Skin epidermis (tissue), 12 donors: Measurements from ENCODE around the gene PRKG1.
A peak's percentile ranks its signal among the peaks of the same experiment; 100 is the strongest.

ENCODE experiments used
- H3K27ac ChIP-seq, 21 experiments: fragments of 200-600 bp; sonication (generic) in 11 of 21; one replicate each; pipeline ENCODE4 v1.5.0; 2020; ENCODE audit warnings: mild to moderate bottlenecking in 3 of 21, inconsistent platforms in 2 of 21, moderate library complexity in 2 of 21
- H3K4me3 ChIP-seq, 7 experiments: fragments of 200-600 bp; sonication (generic) in 2 of 7; one replicate each; pipeline ENCODE4 v1.5.0; 2020; ENCODE audit warnings: inconsistent platforms in 2 of 7, mild to moderate bottlenecking in 2 of 7, moderate library complexity in 1 of 7

The PRKG1 gene

DNA sequence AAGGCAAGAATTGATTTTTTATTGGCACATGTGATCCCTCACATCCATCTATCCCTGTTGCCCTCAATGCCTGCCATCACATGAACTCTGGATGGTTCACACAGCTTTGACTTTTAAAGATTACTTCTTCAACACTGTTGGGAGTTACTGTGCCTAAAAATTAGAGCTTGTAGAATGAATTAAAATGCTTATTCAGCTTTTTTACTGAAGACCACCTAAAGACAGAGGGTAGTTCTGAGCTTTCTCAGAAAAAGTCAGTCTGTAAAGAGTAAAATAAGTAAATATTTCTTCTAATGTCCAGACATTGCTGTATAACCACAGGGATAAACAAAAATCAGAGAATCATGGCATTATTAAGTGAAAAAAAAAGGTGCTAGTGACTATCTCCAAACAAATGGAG lies 718.4 kb downstream of the PRKG1 start:
- H3K4me3 ChIP-seq = no peak overlapping the region
- H3K27ac ChIP-seq = no peak overlapping the region

DNA sequence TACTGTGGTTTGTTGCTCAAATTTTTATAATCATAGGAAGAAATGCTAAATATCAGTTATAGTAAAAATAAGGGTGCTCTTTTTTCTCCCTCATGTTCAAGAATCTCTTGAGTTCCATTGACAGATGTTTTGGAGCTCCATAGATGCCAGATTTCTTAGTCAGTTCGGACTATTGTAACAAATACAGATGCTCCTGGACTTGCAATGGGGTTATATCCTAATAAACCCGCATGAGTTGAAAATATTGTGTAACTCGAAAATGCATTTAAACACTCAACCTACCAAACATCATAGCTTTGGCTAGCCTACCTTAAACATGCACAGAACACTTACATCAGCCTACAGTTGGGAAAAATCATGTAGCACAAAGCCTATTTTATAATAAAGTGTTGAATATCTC lies 725.8 kb downstream of the PRKG1 start:
- Histone ChIP-seq H3K4me3 (no peak overlapping the region), H3K27ac (no peak overlapping the region)

DNA sequence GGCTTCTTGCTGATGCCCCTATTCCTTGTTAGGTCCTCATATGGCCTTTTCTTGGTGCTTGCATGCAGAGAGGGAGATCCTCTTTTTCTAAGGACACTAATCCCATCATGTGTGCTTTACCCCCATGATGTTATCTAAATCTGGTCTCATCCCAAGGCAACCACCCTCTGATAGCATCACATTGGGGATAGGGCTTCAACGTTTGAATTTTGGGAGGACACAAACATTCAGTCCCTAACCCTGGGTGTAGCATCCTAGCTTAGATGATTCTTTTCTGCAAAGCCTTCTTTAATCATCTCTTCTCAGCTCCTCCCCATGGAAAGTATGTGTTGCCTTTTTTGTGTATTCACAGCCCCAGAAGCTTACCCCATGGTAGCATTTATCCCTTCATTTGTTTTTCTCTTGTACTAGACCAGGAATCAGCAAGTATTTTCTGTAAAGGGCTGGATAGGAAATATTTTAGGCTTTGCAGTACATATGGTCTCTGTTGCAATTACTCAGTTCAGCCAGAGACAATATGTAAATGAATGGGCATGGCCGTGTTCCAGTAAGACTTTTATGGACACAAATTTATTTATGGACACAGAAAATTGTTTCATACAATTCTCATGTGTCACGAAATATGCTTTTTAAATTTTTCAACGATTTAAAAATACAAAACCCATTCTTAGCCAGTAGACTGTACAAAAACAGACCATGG lies 726.6 kb downstream of the PRKG1 start:
- H3K4me3 ChIP-seq = no peak overlapping the region
- no peak overlapping the region for H3K27ac ChIP-seq

DNA sequence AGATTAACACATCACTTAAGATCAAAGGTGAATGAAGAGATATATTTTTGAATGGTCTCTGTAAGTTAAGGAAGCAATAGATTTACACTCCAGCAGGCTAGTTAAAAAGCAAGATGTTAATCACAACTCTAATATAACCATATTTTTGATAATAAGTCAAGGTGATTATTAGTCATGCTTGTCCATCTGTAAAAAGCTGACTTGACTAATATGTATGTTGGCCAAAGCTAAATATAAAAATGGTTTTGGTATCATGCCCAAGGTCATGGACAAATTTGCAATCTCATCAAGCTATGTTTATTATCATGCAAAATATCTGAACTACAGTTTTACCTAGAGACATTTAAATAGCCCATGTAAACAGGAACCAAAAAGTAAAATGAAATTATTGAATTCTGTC lies 727.7 kb downstream of the PRKG1 start:
- Histone ChIP-seq H3K4me3 (no peak overlapping the region), H3K27ac (no peak overlapping the region)

DNA sequence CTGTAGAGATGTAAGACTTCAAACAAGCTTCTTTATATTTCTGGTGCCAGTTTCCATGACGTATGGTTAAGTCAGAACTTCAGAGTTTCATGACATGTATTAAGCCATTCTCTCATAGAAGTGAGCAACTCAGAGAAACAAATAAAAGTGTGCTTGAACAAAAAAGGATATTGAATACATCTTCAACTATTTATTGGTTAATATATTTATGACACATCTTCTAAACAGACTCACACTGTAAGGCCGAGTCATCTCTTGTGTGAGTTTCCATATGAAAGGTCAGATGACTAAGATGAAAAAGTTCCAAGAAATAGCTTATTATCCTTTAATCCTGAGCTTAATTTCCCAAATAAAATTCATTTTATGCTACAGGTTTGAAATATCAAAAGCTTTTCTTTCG lies 730.6 kb downstream of the PRKG1 start:
- Histone ChIP-seq H3K27ac (no peak overlapping the region), H3K4me3 (no peak overlapping the region)

DNA sequence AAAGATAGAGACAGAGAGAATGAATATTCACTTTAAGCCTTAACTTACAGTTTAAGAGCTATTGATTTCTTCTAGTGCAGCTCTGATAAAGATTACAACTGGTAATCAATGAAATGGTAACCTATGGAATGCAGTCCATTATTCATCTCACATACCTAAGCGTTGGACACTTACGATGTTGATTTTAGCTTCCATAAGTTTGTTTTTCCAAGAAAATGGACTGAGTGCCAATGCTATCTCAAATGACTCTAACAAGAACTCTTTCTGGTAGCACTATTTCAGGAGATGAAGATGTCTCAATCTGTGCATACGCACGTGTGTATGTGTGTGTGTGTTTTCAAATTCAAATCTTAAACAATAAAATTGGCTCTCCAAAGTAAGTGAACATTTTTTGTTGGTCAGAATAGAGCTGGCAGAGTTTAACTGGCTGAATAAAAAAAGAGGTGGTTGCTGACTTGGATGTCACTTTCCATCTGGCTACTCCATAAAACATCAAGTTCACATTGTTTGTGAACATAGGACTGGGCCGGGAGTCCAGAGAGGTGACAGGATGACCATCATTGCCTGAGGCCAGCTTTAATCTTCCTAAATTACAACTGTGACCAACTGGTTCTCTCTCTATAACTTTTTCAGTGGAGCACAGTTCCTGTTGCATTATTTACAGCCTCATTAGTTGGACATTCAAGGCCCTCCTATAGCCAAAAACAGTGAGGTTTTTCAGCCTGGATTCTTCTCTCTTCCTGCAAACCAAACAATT lies 732.0 kb downstream of the PRKG1 start:
- no peak overlapping the region for H3K4me3 ChIP-seq
- no peak overlapping the region for H3K27ac ChIP-seq

DNA sequence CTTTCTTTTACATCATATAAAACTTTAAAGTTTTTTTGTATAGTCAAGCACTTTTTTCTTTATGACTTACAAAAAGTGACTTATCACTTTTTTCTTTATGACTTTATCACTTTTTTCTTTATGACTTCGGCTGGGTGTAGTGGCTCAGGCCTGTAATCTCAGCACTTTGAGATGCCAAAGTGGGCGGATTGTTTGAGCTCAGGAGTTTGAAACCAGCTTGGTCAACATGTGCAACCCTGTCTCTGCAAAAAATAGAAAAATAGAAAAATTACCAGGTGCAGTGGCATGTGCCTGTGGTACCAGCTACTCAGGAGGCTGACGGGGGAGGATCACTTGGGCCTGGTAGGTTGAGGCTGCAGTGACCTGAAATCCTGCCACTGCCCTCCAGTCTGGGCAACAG lies 733.9 kb downstream of the PRKG1 start:
- Histone ChIP-seq H3K27ac (no peak overlapping the region), H3K4me3 (no peak overlapping the region)

DNA sequence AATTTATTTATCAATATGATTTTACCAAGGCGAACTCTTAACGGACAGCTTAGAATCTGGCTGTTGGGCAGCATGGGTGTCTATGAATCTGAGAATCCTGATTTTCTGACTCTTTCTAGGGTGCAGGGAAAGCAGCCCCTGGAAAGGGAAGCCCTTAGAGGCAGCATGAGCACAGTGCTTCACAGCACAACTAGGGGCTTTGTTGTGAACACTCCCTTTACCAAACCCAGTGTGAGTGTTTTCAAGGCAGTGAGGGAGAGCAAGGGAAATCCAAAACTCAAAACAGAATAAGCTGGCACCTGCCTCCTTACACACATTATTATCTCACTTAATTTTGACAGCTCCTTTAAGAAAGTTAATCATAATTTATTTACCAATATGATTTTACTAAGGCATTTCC lies 741.4 kb downstream of the PRKG1 start:
- Histone ChIP-seq H3K27ac (no peak overlapping the region), H3K4me3 (no peak overlapping the region)

DNA sequence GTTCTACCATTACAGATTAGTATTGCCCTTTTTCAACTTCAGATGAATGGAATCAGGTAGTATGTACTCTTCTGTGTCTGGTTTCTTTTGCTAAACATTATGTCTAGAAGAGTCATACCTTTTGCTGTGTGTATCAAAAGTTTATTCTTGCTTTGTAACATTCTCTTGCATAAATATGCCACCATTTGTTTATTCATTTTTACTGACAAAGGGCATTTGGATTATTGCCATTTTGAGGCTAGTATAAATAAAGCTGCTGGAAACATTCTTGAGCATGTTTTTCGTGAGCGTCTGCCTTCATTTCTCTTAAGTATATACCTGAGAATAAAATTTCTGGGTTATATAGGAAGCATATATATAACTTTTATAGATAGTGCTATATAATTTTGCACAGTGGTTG lies 746.8 kb downstream of the PRKG1 start:
- Histone ChIP-seq H3K4me3 (no peak overlapping the region), H3K27ac (no peak overlapping the region)

DNA sequence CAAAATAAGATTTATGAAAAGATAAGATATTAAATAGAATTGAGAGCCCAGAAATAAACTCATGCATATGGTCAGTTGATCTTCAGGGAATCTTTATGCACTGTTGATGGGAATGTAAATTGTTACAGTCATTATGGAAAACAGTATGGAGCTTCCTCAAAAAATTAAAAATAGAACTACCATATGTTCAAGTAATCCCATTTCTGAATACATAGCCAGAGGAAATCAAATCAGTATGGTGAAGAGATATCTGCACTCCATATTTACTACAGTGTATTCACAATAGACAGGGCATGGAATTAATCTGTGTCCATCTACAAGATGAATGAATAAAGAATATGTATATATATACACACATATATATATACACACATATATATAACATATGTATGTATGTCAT lies 747.5 kb downstream of the PRKG1 start:
- no peak overlapping the region for H3K4me3 ChIP-seq

DNA sequence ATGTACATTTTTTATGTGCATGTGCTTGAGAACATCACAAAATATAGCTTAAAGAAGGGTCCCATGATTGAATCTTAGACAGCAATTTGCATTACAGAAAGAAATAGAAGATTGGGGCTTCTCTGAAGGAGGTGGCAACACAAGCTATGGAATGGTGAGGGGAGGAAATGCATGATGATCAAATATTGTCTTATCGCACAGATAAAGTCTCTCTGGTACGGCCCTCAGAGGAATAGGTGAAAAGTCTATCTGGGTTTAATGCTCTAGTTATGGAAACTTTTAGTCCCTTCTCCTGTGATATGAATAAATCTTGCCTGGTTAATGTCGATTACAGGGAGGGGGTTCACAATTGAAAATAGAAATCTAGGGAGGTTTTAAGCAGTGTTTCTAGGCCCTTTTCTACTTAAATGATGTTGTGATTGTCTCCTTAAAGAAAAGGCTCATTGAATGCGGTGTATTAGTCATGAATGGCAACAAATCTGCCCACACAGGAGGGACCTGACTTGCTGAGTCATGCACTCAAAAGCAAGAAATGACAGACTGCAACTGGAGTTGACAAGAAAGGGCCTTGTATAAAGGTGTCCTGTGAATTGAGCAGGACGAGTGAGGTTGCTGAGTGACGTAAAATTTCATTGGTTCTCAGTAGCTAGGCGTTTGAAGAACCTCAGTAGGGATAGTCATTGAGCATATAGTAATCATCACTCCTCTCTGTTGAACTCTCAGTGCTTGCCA lies 758.5 kb downstream of the PRKG1 start:
- no peak overlapping the region for H3K4me3 ChIP-seq
- peak overlapping the region in 1 of 21 experiments; percentile 8 for H3K27ac ChIP-seq

More for the DNA sequence above, 747.5 kb downstream of the PRKG1 start:
- no peak overlapping the region for H3K27ac ChIP-seq

DNA sequence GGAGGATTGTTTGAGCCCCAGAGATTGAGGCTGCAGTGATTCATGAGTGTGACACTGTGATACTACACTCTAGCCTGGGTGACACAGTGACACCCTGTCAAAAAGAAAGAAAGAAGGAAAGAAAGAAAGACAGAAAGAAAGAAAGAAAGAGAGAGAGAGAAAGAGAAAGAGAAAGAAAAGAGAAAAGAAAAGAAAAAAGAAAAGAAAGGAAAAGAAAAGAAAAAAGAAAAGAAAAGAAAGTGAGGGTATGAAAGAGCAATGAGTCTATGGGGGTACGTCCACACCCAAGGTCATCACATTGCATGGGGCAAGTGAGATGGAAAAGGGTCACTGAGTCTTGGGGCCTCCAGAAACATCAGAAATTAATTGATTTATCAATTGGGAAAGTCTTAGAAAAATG lies 760.3 kb downstream of the PRKG1 start:
- Histone ChIP-seq H3K4me3 (no peak overlapping the region), H3K27ac (no peak overlapping the region)

DNA sequence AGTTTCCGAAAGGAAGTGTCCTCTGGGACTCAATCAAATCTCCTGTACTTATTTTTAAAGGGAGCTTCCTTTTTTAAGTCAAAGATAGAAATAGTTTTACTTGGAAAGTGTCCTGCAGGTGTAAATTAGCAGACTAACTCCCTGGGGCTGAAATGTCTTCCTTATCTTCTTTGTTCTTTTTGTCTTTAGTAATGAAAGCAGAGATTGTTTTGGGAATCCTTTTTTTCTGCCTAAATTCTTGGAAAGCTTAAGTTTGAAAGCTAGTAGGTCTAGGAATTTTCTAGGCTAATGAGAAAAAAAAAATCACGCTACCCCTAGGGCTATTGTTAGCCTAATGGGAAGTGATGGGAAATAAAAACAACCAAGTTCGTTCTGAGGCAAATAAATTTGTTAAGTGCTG lies 764.2 kb downstream of the PRKG1 start:
- H3K27ac ChIP-seq = no peak overlapping the region
- no peak overlapping the region for H3K4me3 ChIP-seq

DNA sequence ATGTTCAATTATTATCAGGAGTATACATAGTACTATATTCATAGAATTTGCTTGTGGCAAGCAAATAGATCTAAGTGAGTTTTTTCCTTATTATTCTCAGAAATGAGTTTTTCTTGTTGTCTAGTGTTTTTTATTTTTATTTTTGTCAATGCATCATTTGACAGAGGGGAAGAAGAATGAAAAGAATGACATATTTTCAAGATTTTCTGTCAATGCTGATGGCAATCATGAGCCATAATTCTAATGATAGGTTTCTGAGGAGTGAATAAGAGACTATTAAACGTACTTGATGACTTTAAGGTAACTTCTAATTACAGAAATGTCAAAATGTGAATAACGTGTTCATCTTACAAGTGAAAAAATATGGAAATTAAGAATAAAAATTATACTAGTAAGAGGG lies 769.7 kb downstream of the PRKG1 start:
- Histone ChIP-seq H3K4me3 (no peak overlapping the region), H3K27ac (no peak overlapping the region)

DNA sequence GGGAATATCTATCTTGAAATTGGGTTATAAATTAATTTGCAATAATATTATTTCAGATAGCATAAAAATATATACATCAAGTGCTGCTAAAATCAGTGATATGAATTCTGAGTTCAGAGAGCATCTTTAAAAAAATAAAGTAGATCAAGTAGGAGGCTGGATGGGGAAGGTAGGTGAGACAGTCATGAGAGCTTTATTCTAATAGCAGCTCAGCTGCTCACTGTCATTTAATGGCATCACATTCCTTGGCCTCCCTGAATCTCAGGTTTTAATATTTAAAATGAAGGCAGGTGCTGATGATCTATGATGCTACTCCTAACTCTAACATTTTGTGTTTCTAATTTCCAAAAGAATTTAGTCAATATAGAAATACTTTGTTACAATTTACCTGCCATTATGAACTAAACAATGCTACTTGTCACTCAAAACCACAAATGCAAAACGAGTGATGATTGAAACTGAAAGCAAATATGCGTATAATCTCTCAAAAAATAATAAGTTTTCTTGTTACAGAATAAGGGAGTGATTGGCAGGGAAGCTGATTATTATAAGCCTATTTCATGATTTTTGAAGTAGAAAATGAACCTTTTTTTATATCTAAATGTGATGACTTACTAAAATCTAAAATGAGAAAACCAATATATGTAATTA lies 772.7 kb downstream of the PRKG1 start:
- Histone ChIP-seq H3K4me3 (no peak overlapping the region), H3K27ac (no peak overlapping the region)

DNA sequence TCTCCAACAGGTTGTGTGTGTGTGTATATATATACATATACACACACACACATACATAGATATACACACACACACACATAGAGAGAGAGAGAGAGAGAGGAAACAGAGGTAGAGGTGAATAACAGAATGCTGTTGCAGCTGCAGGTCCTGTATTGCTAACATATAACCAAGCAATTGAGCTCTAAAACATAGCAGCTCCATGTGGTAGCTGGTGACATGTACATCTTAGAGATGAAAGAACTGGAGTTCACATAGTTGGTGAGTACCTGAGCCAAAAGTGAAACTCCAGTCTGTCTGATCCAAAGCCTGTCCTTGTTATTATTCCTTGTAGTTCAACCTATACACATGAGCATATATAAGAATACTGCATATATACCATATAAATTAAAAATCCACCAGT lies 778.0 kb downstream of the PRKG1 start:
- Histone ChIP-seq H3K27ac (no peak overlapping the region), H3K4me3 (no peak overlapping the region)

DNA sequence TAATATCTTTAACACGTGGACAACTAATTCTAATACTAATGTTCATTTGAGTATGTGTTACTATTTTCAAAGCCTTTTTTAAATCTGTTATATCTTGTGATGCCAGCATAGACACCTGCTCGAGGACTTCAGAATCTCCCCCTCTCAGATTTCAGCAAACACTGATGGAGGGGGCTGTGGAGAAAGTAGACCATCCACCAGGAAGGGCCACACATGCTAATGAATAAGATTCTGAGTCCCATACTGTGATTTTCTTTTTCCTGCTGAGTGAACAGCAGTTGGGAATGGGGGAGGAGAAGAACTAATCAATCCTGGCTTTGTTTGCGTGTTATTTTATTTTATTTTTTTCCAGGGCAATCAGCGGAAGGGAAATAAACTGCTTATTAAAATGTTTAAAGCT lies 783.0 kb downstream of the PRKG1 start:
- Histone ChIP-seq H3K27ac (no peak overlapping the region), H3K4me3 (no peak overlapping the region)

DNA sequence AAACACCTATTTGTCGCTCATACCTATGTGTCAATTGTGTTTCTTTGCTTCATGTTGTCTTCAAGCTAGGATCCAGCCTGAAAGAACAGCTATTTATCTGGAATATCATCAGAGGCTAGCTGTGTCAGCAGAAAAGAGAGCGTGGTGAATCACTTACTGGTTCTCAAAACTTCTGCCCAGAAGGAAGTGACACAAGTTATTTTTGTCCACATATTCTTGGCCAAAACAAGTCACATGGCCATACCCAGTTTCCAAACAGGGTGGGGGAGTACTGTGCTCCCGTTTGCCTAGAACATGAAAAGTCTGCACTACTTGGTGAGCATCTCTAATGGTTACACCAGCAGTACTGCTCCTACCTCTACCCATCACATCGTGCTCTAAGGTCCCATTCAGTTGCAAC lies 786.0 kb downstream of the PRKG1 start:
- H3K27ac ChIP-seq = peak overlapping the region in 5 of 21 experiments; percentile 1 to 45 (median 12)

DNA sequence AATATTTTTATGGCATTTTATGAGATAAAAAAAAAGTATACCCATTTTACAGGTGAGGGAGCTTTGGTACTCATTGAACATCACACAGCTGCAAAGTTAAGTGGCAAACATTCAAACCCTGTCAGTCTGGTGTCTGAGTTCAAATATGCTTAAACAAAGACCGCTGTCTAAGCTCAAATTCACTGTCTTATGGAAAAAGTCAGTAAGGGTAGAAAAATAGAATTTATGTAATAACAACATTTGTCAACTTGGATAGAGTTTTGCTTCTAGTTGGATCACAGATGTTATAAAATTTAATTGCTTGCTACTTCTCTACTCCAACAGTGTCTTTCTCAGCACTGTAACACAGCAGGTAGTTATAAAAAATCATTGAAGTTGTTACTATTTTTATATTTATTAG lies 786.8 kb downstream of the PRKG1 start:
- peak overlapping the region in 4 of 21 experiments; percentile 1 to 24 (median 18) for H3K27ac ChIP-seq
- H3K4me3 ChIP-seq = no peak overlapping the region

More for the DNA sequence above, 786.0 kb downstream of the PRKG1 start:
- H3K4me3 ChIP-seq = no peak overlapping the region

DNA sequence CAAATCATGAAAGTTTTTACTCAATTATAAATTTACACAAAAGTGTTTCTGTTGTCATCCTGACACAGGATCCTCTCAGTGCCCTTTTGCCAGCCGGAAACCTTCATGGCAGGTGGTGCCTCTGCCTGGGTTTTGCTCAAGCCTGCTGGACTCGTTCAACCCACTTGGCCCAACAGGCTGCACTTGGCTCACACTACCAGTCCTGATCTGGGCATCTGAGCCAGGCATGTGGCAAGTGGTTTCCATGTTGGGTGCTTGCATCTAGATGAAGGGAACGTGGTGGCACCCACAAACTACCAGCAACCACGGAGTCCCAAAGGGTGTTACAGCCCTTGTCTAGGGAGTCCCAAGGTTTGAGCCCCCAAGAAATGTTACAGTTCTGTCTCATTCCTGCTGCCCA lies 787.4 kb downstream of the PRKG1 start:
- Histone ChIP-seq H3K4me3 (no peak overlapping the region), H3K27ac (no peak overlapping the region)
